GM18868 (cell line): ENCODE results near the gene KLHDC7A.
"Not testable (repeated sequence)": the region's sequence is repeated elsewhere in the genome, so short reads cannot be mapped to it uniquely, and the experiment has no call there.

Source experiments
- ATAC-seq: cut with Tn5 transposase; IDR thresholded peaks from one replicate; pipeline ENCODE4 v1.9.1; 2021; ENCODE audit warnings: mild to moderate bottlenecking, moderate library complexity; ENCODE audit not compliant: unreplicated experiment

The KLHDC7A gene

DNA sequence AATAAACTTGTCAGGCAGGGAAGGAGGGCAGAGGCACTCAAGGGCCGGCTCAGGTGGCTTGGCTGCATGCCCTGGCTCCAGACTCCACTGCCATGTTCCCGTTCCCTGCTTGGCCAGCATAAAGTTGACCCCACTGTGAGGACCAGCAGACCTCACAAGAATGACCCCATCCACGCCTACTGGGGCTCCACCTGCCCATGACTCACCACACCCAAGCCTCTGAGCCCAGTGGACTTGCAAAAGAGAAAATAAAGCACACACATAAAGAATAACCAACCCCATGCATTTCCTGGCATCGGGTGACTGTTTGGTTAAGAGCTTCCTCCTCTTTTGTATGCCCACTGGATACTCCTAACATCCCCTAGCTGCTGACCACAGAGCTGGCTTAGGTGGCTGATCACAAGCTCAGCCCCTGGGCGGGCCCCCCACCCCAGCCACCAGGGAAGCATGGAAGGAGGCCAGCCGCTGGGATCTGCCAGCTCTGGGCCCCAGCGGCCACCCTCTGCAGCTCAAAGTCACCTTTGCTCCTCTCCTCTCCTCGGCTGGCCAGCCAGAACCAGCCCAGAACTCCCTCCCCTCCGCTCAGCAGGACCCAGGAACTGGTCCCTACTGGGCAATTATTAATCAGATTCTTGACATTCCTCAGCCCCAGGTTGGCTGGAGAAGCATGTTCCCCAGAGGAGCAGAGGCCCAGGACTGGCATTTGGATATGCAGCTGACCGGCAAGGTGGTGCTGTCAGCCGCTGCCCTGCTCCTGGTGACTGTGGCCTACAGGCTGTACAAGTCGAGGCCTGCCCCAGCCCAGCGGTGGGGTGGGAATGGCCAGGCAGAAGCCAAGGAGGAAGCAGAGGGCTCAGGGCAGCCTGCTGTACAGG is at the start of gene KLHDC7A:
Gene KLHDC7A, plus strand, starts transcription at position 616 of the 875 bp plus-strand sequence. Its CDS starts 52 bp downstream, at position 668.
- no peak for ATAC-seq

DNA sequence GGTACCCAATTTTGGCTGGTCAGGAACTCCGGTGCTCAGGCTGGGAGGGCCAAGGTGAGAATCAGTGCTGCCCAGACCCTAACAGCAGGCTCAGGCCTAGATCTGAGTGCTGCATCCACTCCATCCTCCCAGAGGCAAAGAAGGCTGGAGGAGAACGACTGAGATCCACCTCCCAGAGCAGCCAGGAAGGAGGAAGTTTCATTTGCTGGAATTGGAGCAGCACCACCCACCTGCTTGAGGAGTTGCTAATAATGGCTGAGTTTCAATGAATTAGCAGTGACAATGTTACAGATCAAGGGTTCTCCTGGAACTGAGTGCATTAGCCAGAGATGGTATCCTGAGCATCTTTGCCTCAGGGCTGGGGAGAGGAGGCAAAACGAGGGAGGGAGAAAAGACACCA is 46.7 kb upstream of the KLHDC7A start:
- ATAC-seq: no peak

GRCh38 chr1:18440385-18441226 is 40.1 kb upstream of the KLHDC7A start:
- ATAC-seq: no peak

GRCh38 chr1:18443587-18444520 is 36.9 kb upstream of the KLHDC7A start:
- ATAC-seq: no peak

DNA sequence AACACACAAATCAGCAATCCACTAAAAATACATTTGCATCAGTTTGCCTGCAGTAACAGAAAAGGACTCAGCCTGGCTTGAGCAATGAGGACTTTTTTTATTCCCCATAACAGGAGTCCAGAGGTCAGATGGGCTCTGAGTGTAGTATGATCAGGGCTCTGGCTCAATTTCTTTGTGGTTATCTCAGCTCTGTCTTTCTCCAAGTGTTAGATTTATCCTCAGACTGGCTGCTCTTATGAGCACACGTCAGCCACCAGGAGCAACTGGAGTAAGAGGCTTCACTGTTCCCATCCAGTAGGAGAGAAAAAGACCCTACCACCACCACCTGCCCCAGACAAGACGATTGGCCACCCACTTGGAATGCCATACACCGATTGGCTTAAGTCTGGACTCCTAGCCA is 36.2 kb upstream of the KLHDC7A start:
- no peak for ATAC-seq

- no peak for ATAC-seq
Measured at GRCh38 chr1:18446751-18447150, 34.0 kb upstream of the KLHDC7A start.

DNA sequence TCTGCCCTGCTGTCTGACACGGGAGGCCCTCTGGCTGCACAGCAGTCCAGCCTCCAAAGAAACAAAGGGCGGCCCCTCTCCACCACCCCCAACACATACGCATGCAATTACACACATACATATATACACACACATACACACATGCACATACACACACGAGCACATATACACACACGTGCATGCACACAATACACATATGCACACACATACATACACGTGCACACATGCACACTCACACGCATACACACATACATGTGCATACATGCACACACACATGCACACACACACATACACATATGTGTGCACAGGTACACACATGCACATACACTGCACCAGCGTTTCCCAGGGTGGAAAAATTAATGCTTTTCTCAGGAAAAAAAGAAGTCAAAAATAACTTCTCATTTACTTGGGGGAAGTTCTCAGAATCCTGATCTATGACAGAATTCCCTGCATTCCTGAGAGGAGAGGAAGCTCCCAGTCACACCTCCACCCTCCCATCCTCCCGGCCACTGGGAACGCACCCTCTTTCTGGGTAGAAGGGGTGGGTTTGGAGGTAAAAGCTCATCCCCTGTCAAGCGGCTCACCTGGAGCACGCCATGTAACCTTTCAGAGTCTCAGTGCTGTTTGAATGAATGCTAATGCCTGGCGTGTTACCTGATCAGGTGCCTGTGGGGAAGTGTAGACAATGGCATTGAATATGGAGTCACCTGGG is 33.1 kb upstream of the KLHDC7A start:
- ATAC-seq: no peak

DNA sequence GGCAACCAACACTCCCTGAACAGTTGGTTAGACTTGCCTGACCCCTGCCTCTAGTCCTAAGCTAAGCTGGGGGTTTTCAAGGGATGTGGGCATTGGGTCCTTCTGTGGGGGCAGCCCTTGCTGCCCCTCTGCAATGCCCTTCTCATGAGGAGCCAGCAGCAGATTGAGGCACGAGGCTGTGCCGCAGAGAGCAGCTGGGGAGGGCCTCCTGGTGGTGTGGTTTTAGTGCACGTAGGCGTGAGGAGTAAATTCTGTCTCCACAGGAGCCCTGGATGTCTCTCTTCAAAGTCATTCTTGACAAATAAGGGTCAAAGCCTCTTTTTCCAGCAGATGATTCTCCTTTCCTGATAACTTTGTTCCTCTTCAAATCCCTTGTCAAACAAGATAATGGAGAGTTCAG is 31.8 kb upstream of the KLHDC7A start:
- no peak for ATAC-seq

- no peak for ATAC-seq
Measured at GRCh38 chr1:18452550-18452949, 28.2 kb upstream of the KLHDC7A start.

GRCh38 chr1:18458133-18459092 is 22.3 kb upstream of the KLHDC7A start:
- no peak for ATAC-seq

GRCh38 chr1:18461656-18462055 is 19.1 kb upstream of the KLHDC7A start:
- ATAC-seq: no peak

DNA sequence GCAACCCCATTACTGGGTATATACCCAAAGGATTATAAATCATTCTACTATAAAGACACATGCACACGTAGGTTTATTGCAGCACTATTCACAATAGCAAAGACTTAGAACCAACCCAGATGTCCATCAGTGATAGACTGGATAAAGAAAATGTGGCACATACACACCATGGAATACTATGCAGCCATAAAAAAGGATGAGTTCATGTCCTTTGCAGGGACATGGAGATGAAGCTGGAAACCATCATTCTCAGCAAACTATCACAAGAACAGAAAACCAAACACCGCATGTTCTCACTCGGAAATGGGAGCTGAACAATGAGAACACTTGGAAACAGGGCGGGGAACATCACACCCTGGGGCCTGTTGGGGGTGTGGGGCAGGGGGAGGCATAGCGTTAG is 18.2 kb upstream of the KLHDC7A start:
- ATAC-seq: not testable (repeated sequence)

DNA sequence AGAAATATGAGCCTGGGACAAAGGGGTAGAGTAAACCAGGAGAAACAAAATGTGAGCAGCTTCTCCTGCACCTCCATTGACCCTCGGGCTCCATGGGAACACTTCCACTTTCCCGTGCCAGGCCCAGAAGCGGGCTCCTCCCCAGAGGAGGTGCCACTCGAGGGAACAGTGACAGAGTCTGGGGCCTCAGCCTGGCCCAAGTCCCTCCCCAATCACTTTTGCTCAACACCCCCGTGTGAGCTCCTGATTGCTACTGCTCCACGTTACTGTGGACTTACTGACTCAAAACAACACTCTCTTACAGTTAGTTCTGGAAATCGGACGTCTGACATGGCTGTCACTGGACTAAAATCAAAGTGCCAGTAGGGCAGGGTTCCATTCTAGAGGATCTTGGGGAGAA is 17.7 kb upstream of the KLHDC7A start:
- ATAC-seq: no peak

GRCh38 chr1:18463984-18464664 is 16.6 kb upstream of the KLHDC7A start:
- ATAC-seq: no peak

DNA sequence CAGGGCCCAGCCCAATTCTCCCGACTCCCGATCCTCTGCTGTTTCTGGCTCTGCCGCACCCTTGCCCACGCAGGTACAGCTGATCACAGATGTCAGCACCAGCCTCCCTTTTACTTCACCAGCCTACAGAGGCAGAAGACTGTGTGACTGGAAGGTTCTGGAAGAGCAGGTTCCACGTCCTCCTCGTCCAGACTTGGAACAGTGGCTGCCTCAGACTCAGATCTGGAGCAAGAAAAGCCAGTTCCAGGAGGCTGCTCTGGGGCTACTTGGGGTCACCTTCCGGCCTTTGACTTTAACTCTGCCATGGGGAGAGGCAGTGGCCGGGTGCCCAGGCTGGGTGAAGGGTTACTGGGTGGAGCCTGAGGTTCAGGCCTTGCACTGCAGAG is 16.1 kb upstream of the KLHDC7A start:
- no peak for ATAC-seq

- ATAC-seq: no peak
Measured at GRCh38 chr1:18466676-18467075, 14.1 kb upstream of the KLHDC7A start.

DNA sequence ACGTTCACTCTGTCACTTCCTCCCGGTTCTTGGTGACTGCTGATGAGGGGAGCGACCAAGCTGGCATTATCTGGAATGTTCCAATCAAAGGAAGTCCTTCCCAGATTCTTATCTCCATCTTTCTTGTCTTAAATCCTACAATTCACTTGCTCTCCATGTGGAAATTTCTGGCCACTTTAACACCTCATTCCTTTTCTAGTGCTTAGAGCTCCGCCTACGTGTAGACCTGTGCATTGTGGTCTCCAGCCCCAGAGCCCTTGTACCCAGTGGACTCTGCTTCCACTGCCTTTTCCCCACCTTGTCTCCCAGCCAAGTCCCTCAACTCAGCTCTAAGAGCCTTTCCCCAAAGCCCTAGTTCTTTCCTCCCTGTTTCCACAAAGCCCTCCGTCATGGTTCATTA is 12.2 kb upstream of the KLHDC7A start:
- ATAC-seq: no peak

DNA sequence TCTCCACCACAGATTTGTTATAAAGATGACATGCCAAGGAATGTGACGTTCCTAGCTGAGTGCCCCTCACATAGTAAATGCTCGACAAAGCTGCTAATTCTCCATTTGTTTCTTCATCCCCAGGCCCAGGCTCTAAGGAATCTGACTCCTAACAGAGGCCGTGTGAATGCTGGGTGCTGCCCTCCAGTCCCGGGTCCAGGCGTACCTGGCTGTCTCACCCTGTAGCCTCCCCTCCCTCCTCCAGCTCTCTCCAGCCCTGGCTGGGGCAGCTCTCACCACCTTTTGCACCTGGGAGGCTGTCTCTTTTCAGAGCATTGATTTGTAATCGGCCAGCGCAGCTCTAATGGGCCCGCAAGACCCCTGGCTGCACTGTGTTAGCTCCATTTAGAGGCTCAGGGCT is 11.2 kb upstream of the KLHDC7A start:
- no peak for ATAC-seq
